BLaER1 treated with 17β-estradiol and CSF1 and Interleukin-3, amounts not matched to agents 10 nM and 100 nM (cell line): ENCODE results near the gene GPR108.

ENCODE experiments used
- H3K27ac ChIP-seq, 11 experiments: shearing (Covaris generic); formaldehyde crosslinking; 2 replicates each; pipeline ENCODE4 v1.8.1; 2022
- H3K27me3 ChIP-seq, 11 experiments: shearing (Covaris generic); formaldehyde crosslinking; 2 replicates each; pipeline ENCODE4 v1.8.1; 2022
- H3K36me3 ChIP-seq, 11 experiments: shearing (Covaris generic); formaldehyde crosslinking; 2 replicates each; pipeline ENCODE4 v1.8.1; 2022
- H3K4me1 ChIP-seq, 10 experiments: shearing (Covaris generic); formaldehyde crosslinking; 2 replicates each; pipeline ENCODE4 v1.8.1; 2022
- H3K4me2 ChIP-seq, 11 experiments: shearing (Covaris generic); formaldehyde crosslinking; 2 replicates each; pipeline ENCODE4 v1.8.1; 2022
- H3K4me3 ChIP-seq, 10 experiments: shearing (Covaris generic); formaldehyde crosslinking; 2 replicates each; pipeline ENCODE4 v1.8.1; 2022
- H3K9ac ChIP-seq, 11 experiments: shearing (Covaris generic); formaldehyde crosslinking; 2 replicates each; pipeline ENCODE4 v1.8.1; 2022
- H3K9me3 ChIP-seq, 11 experiments: shearing (Covaris generic); formaldehyde crosslinking; replicated peaks in 1 of 11; 2 replicates each; pipeline ENCODE4 v1.8.1; 2022
- H4K20me1 ChIP-seq, 11 experiments: shearing (Covaris generic); formaldehyde crosslinking; 2 replicates each; pipeline ENCODE4 v1.8.1; 2022
- Cebpa-rat ChIP-seq, 11 experiments: shearing (Covaris generic); IDR thresholded peaks; 2 replicates each; pipeline ENCODE4 v1.8.1; 2022

Gene GPR108

DNA sequence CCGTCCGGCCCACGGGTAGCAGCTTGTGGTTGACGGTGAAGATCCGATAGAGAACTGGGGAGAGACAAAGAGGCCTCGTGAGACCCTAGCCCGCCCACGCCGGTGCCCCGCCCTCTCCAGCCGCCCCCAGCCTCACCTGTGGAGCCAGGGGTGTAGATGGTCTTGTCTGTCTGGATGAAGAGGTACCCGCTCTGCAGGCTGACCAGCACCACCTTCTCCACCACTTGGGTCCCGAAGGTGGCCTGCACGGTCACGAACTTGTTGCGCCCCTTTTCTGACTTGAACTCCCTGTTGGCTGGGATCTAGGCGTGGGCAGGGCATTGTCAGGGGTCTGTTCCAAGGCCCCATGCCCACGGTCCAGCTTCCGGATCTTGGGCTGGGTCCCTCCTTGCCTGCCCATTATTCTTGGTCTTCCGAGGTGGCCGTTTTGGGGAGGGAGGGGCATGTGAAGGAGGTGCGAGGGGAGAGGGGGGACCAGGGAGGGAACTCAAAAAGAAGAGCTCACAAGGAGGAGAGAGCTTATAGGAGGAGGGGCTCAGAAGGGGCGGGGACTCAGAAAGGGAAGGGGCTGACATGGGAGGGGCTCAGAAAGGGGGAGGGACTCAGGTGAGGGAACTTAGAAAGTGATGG, 19.2 kb downstream of the GPR108 start:
- no peak overlapping the region for H3K9ac ChIP-seq
- no peaks in the 10 kb centered on the region for H3K9me3 ChIP-seq
- peaks cover 33 to 47% (median 42%) of the 10 kb centered on the region in 10 experiments for H3K4me1 ChIP-seq
- H3K27ac ChIP-seq: no peak overlapping the region
- peaks cover 0 to 37% (median 0%) of the 10 kb centered on the region in 11 experiments; a peak in 5 of 22 replicates for H4K20me1 ChIP-seq
- H3K36me3 ChIP-seq: peaks cover 0 to 34% (median 6%) of the 10 kb centered on the region in 11 experiments; a peak in 11 of 22 replicates
- no peak overlapping the region; a peak in 1 of 22 replicates for H3K4me2 ChIP-seq
- H3K27me3 ChIP-seq: 0 out of 22 replicates have a peak, but pooled peaks cover 0 to under 1% (median 0%) of the 10 kb centered on the region in 11 experiments
- no peak for TF ChIP-seq Cebpa-rat (IDR thresholded peaks at IDR 0.05)
- no peak overlapping the region for H3K4me3 ChIP-seq

DNA sequence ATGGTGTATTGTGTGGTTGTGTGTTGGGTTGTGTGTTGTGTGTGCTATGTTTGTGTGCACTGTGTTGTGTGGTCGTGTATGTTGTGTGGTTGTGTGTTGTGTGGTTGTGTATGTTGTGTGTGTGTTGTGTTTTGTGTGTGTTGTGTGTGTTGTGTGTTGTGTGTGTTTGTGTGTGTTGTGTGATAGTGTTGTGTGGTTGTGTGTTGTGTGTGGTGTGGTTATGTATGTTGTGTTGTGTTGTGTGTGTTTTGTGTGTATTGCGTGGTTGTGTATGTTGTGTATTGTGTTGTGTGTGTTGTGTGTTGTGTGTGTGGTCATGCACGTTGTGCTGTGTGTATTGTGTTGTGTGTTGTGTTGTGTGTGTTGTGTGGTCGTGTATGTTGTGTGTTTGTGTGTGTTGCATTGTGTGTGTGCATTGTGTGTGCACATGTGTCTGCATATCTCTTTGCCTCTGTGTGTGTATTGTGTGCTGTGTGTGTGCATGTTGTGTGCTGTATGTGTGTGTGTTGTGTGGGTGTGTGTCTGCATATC, 19.9 kb downstream of the GPR108 start:
- Histone ChIP-seq H3K4me2 (no peak overlapping the region), H3K27ac (no peak overlapping the region), H3K36me3 (peaks cover 0 to 42% (median 10%) of the 10 kb centered on the region in 11 experiments; a peak in 11 of 22 replicates), H3K9ac (no peak overlapping the region), H3K4me1 (peaks cover 26 to 40% (median 35%) of the 10 kb centered on the region in 10 experiments), H3K4me3 (no peak overlapping the region), H4K20me1 (peaks cover 0 to 44% (median 0%) of the 10 kb centered on the region in 11 experiments; a peak in 7 of 22 replicates), H3K27me3 (peaks cover 0 to 7% (median 0%) of the 10 kb centered on the region in 11 experiments; a peak in 7 of 22 replicates), H3K9me3 (no peaks in the 10 kb centered on the region)
- no peak for TF ChIP-seq Cebpa-rat (IDR thresholded peaks at IDR 0.05)

DNA sequence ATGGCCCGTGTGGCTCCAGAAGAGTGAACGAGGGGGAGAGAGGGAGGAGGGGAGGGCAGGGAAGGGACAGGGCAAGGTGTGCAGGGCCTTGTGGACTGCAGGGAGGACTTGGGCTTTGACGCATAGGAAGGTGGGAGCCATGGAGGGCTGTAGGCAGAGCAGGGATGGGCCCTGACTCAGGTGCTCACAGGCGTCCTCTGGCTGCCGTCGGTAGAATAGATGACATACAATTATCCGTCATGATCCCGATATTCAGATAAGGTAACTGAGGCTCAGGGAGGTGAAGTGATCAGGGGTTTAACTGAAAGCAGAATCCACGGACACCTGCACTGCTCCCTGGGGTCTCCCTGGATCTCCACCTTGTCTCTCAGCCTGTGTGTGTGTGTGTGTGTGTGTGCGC, 20.3 kb downstream of the GPR108 start:
- TF ChIP-seq Cebpa-rat (IDR thresholded peaks at IDR 0.05): no peak
- peaks cover under 1 to 12% (median 4%) of the 10 kb centered on the region in 11 experiments; a peak in 16 of 22 replicates for H3K27me3 ChIP-seq
- no peaks in the 10 kb centered on the region for H3K9me3 ChIP-seq
- H3K4me2 ChIP-seq: no peak overlapping the region
- peaks cover 21 to 35% (median 30%) of the 10 kb centered on the region in 10 experiments for H3K4me1 ChIP-seq
- peaks cover 0 to 49% (median 0%) of the 10 kb centered on the region in 11 experiments; a peak in 7 of 22 replicates for H4K20me1 ChIP-seq
- peaks cover 0 to 46% (median 10%) of the 10 kb centered on the region in 11 experiments; a peak in 12 of 22 replicates for H3K36me3 ChIP-seq
- no peak overlapping the region for H3K4me3 ChIP-seq
- no peak overlapping the region for H3K27ac ChIP-seq
- no peak overlapping the region for H3K9ac ChIP-seq

DNA sequence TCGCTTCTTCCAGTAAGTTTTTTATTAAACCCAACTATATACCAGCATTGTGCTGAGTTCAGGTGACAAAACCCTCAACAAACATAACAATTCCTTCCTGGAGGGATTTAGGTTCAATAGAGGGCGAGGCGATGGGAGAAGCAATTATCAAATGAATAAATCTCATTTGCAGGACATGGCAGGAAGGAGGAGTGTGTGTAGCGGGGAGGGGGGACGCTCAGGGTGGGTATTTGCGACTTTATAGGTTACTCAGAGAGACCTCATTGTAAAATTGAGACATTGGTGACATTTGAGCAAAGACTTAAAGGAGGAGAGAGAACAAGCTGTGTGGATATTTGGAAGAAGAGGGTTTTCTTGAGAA, 20.8 kb downstream of the GPR108 start:
- H4K20me1 ChIP-seq: peaks cover 0 to 53% (median 0%) of the 10 kb centered on the region in 11 experiments; a peak in 7 of 22 replicates
- H3K4me3 ChIP-seq: no peak overlapping the region
- TF ChIP-seq Cebpa-rat (IDR thresholded peaks at IDR 0.05): no peak
- H3K4me2 ChIP-seq: no peak overlapping the region
- no peak overlapping the region for H3K9ac ChIP-seq
- H3K27me3 ChIP-seq: peaks cover 5 to 16% (median 8%) of the 10 kb centered on the region in 11 experiments
- peaks cover 17 to 30% (median 25%) of the 10 kb centered on the region in 10 experiments for H3K4me1 ChIP-seq
- no peaks in the 10 kb centered on the region for H3K9me3 ChIP-seq
- H3K27ac ChIP-seq: no peak overlapping the region
- H3K36me3 ChIP-seq: peaks cover 0 to 51% (median 10%) of the 10 kb centered on the region in 11 experiments; a peak in 12 of 22 replicates

DNA sequence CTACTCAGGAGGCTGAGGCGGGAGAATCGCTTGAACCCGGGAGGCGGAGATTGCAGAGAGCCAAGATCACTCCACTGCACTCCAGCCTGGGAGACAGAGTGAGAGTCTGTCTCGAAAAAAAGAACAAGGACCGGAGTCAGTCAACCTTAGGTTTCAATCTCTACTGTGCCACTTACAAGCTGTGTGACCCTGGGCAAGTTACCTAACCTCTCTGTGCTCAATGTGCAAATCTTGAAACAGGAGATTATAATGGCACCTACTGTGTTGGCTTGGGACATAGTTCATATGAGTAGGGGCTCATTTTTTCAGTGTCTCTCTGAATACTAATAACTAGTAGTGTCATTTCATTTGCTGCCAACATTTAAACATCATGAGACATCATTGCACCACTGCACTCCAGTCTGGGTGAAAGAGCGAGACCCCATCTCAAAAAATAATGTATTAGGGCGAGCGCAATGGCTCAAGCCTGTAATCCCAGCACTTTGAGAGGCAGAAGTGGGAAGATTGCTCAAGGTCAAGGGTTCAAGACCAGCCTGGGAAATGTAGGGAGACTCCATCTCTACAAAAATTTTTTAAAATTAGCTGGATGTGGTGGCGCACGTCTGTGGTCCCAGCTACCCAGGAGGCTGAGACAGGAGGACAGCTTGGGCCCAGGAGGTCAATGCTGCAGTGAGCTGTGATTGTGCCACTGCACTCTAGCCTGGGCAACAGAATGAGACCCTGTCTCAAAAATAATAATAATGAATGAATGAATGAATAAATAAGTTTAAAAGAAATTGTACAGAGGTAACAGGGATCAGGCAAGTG, 22.4 kb downstream of the GPR108 start:
- no peak overlapping the region for H3K9ac ChIP-seq
- H3K4me1 ChIP-seq: peaks cover under 1 to 14% (median 9%) of the 10 kb centered on the region in 10 experiments; a peak in 18 of 20 replicates
- H4K20me1 ChIP-seq: peaks cover 0 to 68% (median 0%) of the 10 kb centered on the region in 11 experiments; a peak in 7 of 22 replicates
- H3K27me3 ChIP-seq: peaks cover 21 to 33% (median 25%) of the 10 kb centered on the region in 11 experiments
- TF ChIP-seq Cebpa-rat (IDR thresholded peaks at IDR 0.05): no peak
- H3K4me2 ChIP-seq: no peak overlapping the region
- no peak overlapping the region for H3K4me3 ChIP-seq
- H3K27ac ChIP-seq: no peak overlapping the region
- H3K9me3 ChIP-seq: no peaks in the 10 kb centered on the region
- peaks cover 0 to 66% (median 10%) of the 10 kb centered on the region in 11 experiments; a peak in 12 of 22 replicates for H3K36me3 ChIP-seq

DNA sequence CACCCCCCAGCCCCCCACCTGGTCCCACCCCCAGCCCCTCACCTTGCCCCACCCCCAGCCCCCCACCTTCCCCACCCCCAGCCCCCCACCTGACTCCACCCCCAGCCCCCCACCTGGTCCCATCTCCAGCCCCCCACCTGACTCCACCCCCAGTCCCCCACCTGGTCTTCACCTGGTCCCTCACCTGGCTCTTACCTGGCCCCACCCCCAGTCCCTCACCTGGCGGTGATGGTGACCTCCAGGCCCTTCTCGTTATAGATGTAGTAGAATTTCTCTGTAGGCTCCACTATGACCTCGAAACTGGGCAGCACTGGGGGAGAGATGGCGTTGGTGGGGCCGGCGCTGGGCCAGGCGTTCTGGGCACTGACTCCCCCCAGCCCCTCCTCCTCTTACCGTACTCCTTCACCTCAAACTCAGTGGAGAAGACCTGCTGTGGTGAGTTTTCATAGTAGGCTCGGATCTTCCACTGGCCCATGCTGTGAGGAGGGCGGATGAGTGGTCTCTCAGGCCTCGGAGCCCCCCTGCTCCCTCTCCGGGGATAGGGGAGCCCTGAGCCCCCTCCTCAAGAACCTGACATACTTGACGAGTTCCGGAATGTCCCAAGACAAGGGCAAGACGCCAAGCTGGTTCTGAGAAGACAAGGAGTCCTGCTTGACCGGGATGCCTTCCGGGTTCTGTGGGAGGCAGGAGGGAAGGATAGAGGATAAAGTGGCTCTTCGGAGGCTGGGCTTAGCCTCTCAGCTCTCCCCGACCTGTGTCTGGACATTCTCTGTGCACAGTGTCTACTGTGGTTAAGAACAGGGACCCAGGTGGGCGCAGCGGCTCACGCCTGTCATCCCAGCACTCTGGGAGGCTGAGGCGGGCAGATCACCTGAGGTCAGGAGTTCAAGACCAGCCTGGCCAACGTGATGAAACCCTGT, 23.3 kb downstream of the GPR108 start:
- Histone ChIP-seq H3K27me3 (peaks cover 21 to 42% (median 34%) of the 10 kb centered on the region in 11 experiments), H4K20me1 (peaks cover 0 to 75% (median 0%) of the 10 kb centered on the region in 11 experiments; a peak in 7 of 22 replicates), H3K9ac (no peak overlapping the region), H3K9me3 (no peaks in the 10 kb centered on the region), H3K36me3 (peaks cover 0 to 64% (median 10%) of the 10 kb centered on the region in 11 experiments; a peak in 12 of 22 replicates), H3K4me2 (no peak overlapping the region), H3K4me1 (peaks cover 0 to 5% (median under 1%) of the 10 kb centered on the region in 10 experiments; a peak in 7 of 20 replicates), H3K27ac (no peak overlapping the region), H3K4me3 (no peak overlapping the region)
- TF ChIP-seq Cebpa-rat (IDR thresholded peaks at IDR 0.05): no peak

DNA sequence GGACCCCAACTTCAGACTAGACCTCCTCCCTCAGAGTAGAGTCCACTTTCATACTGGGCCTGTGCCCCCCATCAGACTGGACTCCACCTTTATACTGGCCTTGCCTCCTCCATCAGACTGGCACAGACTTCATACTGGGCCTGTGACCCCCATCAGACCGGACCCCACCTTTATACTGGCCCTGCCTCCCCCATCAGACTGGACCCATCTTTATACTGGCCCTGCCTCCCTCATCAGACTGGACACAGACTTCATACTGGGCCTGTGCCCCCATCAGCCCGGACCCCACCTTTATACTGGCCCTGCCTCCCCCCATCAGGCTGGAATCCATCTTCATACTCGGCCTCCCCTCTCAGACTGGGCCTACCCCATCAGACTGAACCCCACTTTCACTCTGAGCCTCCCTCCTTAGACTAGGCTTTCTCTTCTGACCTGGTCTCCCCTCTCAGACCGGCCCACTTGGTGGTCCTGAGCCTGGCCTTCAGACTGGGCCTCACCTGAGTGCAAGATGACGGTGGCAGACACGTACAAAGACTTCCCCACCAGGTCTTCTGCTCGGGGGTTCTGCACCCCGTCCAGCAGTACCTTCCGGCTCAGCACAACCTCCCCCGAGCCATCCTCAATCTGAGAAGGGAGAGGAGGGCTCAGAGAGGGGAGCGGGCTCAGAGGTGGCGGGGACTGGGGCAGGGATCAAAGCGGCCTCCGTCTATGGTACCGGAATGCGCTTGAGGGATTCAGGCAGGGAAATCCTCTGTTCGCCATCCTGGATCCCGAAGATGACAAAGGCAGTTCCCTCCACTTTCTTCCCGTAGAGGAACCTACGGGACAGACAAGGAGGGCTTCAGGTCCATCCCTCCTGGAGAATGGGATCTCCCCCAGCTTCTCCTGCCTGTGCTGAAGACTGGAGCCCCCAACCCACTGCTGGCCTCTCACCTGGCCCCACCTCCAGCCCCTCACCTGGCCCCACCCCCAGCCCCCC, 24.4 kb downstream of the GPR108 start:
- Histone ChIP-seq H4K20me1 (peaks cover 0 to 80% (median 0%) of the 10 kb centered on the region in 11 experiments; a peak in 7 of 22 replicates), H3K4me3 (no peak overlapping the region), H3K9me3 (no peaks in the 10 kb centered on the region), H3K4me2 (no peak overlapping the region), H3K36me3 (peaks cover 0 to 63% (median 6%) of the 10 kb centered on the region in 11 experiments; a peak in 12 of 22 replicates), H3K27ac (no peak overlapping the region), H3K9ac (no peak overlapping the region), H3K4me1 (no peaks in the 10 kb centered on the region; a peak in 1 of 20 replicates), H3K27me3 (peaks cover 21 to 52% (median 44%) of the 10 kb centered on the region in 11 experiments)
- no peak for TF ChIP-seq Cebpa-rat (IDR thresholded peaks at IDR 0.05)
